CD4-positive, alpha-beta T cell treated with Interferon alpha-2 for 1 hour (primary cell): ENCODE data around the gene RAB8A.
A peak's percentile ranks its signal among the peaks of the same experiment; 100 is the strongest.
"Not testable (repeated sequence)": the region's sequence is repeated elsewhere in the genome, so short reads cannot be mapped to it uniquely, and the experiment has no call there.

Experiments used
- DNase-seq, 2 donors: peaks; one replicate each; pipeline ENCODE4 v3.0.0-alpha.2; 2020 to 2022

The RAB8A gene

DNA sequence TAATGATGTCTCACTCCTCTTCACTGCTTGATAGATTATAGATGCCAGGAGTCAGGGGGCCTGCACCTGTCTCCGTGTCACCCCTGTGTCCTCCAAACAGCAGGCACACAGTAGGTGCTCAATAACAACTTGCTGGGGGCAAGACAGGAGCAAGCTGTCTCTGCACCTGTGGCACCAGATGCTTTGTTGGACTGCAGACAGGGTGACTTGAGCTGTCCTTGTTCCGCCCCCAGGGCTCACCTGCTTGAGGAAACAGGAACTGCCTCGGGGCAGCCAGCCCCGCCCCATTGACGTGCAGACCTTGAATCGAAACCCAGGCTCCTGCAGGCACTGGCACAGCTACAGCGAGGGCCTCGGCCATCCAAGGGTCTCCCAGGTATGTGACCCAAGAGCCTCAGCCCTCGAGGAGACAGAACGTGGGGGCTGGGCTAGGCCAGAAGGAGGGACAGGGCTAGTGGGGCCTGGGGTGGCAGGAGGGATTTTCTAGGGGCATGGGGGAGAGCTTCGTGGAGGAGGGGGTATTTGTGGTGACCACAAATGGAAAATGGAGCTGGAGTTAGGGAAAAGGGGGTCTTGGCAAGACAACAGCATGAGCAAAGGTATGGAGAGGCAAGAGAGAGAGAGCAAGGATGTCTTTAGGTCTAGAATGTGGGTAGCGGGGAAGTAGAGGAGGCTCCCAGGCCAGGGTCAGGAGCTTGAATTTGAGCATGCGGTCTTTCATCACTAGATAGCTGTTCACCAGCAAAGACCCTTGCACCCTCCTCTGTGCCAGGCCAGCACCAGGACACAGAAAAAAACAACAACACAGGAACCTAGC lies 31.9 kb downstream of the RAB8A start, which contains the start of gene HSH2D:
Gene HSH2D (plus strand): TSS at position 287 of the 817 bp plus-strand sequence. CDS start 5,066 bp downstream, outside the sequence.
- DNase-seq, result peak; percentile 96 to 98

DNA sequence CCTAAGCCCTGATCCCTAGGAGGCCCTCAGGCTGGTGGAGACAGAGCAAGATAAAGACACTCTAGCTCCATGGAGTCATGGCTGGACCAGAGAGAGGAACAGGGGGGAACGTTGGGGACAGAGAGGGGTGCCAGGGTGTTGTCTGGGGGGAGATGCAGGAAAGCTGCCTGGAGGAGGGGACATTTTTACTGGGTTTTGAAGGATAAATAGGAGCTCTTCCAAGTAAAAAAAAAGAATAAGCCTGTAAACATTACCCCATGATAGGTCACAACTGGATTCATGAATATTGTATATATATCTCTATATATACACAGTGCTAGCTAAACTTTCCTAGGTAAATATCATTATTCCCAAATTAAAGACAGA lies 32.5 kb downstream of the RAB8A start:
- DNase-seq, result no peak

DNA sequence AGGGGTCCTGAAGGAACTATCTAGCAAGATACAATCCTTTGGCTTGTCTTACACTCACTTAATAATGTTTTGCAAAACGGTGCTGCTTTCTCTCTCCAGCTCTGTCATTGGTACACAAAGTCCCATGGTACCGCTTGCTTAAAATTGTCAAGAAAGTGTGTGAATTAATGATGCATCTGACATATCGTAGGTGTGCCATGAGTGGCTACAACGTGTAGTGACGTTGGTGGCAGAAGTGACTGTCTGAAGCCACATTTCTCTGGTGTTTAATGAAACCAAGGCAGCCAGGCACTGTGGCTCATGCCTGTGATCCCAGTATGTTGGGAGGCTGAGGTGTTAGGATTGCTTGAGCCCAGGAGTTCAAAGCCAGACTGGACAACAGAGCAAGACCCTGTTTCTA lies 34.4 kb downstream of the RAB8A start:
- no peak for DNase-seq

DNA sequence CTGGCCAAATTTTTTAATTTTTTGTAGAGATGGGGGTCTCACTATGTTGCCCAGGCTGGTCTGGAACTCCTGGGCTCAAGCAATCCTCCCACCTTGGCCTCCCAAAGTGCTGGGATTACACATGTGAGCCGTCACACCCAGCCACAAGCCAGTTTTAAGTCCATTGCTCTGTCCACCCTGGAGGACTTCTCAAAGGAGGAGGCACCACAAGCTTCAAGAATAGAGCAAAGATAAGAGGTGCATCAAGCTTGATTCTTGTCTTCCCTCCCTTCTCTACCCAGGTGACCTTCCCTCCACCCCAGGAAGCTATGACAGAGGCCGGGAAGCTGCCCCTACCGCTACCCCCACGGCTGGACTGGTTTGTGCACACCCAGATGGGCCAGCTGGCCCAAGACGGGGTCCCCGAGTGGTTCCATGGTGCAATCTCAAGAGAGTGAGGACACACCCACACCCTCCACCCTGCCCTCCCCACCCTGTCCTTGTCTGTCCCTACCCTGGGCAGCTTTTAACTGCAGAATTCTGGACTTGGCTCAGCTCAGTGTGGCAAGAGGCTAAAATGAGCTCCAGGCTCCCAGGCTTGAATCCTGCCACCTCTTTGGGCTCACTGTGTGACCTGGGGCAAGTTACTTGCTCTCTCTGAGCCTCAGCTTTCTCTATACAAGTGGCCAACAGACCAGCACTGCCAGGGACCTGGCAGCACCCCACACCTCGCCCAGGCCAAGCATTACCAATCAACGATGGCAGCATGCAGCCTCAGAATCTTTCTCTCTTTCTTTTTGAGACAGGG lies 36.9 kb downstream of the RAB8A start:
- no peak for DNase-seq

DNA sequence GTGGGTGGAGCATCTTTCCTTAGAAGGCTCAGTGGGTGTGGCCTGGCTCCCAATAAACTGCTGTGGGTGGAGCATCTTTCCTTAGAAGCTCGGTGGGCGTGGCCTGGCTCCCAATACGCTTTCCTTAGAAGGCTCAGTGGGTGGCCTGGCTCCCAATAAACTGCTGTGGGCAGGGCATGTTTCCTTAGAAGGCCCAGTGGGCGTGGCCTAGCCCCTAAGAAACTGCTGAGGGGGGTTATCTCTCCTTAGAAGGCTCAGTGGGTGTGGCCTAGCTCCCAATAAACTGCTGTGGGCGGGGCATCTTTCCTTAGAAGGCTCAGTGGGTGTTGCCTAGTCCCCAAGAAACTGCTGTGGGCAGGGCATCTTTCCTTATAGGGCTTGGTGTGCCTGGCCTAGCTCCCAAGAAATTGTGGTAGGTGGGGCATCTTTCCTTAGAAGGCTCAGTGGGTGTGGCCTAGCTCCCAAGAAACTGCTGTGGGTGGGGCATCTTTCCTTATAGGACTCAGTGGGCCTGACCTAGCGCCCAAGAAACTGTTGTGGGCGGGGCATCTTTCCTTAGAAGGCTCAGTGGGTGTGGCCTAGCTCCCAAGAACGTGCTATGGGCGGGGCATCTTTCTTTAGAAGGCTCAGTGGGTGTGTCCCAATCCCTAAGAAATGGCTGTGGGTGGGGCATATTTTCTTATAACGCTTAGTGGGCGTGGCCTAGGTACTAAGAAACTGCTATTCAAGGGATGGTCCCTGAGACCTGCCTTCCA lies 42.1 kb downstream of the RAB8A start:
- DNase-seq, result no peak

DNA sequence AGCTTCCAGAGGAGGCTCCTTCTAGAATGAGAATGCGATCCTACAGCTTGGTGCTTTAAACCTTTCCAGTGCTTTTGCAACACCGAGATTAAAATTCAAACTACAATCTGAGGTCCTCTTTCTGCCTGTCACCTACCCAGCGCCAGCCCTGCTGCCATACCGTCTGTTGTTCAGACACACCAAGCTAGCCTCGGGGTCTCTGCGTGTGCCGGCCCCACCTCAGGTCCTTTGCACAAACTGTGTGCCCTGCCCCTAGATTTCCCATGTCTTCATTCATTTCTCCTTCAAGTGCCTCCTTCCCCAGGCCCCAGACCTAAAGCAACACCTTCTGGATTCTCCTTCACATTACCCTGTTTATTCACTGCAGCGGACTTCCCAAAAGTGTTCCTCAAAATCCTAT lies 42.9 kb downstream of the RAB8A start:
- no peak for DNase-seq

DNA sequence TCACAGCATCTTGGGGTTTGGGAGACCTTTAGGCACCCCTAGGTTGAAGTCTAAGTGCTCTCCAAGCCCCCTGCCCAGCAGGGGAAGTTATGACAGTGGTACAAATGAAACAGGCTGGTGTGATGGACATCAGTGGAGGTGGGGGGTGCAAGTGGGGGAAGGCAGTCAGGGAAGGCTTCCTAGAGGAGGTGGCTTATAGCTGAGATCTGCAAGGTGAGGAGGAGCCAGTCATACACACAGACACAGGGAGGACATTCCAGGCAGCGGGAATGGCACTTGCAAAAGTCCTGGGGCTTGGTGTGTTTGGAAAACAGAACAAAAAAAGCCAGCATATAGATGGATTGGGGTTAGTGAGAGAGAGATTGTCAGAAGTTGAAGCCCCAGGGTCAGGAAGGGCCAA lies 43.4 kb downstream of the RAB8A start:
- no peak for DNase-seq

DNA sequence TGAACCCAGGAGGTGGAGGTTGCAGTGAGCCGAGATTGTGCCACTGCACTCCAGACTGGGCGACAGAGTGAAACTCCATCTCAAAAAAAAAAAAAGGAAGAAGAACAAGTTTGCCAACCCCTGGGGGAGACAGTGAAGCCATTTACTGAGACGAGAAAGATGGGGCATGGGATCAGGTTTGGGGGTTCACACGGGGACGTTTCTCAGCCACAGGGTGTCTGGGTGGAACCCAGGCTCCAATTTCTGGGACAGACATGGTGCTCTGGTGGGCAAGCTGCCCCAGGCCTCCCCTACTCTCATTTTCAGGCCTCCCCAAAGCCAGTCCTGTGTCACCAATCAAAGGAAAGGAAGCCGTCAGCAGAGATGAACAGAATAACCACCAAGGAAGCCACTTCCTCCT lies 45.2 kb downstream of the RAB8A start:
- DNase-seq, result no peak

DNA sequence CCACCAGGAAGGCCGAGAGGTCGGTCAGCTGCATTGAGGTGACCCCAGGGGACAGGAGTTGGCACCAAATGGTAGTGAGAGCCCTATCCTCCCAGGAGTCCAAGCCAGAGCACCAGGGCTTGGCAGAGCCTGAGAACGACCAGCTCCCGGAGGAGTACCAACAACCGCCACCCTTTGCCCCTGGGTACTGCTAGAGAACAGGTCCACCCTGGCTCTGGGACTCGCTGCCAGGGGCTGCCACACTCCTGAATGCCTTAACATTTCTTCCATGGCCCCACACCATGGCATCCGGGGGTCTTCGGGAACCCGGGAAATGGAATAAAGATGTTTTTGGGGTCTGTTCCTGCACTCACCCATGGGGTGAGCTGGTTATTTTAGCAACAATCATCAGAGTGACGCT lies 45.9 kb downstream of the RAB8A start:
- no peak for DNase-seq

DNA sequence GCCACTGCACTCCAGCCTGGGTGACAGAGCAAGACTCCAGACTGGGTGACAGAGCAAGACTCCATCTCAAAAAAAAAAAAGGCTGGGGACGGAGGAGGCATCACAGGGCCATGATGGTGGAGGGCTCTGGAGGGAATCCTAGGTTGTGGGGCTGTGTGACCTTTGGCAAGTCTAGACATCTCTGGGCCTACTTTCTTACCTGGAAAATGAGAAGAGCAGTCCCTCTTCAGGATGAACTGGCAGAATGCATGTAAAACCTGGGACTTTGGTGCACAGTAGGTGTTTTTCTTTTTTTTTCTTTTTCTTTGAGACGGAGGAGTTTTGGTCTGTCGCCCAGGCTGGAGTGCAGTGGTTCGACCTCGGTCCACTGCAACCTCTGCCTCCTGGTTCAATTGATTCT lies 48.0 kb downstream of the RAB8A start:
- no peak for DNase-seq

DNA sequence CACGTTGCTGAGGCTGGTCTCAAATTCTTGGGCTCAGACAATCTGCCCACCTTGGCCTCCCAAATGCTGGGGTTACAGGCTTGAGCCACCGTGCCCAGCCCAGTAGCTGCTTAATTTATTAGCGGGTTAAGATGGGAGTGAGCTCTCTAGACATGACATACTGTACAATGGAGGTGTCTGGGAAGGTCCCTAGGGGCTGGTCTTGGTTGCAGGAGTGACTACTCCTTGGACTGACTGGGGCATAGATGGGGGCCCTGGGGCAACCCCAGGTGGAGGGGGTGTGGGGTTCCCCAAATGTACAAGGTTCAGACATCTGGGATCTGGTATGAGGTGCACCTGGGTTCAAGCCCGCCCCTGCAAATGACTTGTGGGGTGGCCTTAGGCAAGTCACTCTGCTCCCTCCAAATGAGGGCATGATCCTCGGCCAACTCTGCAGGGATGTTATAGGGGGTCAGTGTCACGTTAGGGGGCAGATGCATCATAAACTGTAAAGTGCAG lies 48.8 kb downstream of the RAB8A start:
- DNase-seq, result no peak

DNA sequence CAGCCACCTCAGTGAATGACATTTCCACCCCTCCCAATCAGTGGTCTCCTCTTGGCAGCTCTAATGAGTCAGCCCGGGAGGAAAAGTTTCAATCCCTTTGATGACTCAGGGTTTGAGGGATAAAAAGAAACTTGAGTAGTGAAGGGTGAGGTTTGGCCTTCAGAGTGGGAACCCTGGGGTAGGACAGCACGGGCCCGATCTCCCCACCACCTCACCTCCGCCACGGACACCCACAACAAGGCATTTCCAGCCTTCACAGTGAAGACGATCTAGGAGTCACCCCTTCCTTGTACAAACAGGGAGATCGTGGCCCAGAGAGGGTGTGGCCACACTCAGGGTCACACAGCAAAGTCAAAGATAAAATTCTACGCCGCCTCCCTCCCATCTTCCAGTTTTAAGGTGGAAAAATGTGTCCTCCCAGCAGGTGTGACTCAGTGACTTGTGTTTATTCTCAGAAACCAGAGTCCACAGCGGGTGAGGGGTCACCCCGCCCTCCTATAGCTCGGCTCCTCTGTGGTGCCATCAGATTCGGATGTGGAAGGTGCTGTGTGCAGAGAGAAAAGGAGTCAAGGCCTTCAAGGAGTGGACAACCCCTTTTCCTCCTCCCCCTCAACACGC lies 49.4 kb downstream of the RAB8A start:
- no peak for DNase-seq

DNA sequence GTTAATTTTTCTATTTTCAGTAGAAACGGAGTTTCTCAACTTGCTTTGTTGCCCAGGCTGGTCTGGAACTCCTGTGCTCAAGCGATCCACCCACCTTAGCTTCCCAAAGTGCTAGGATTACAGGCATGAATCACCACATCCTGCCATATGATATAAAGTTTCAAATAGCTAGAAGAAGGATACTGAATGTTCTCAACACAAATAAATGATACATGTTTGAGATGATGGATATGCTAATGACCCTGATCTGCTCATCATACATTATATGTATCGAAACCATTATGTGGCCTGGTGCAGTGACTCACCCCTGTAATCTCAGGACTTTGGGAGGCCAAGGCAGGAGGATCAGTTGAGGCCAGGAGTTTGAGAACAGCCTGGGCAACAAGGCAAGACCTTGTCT lies 50.2 kb downstream of the RAB8A start:
- DNase-seq, result no peak

DNA sequence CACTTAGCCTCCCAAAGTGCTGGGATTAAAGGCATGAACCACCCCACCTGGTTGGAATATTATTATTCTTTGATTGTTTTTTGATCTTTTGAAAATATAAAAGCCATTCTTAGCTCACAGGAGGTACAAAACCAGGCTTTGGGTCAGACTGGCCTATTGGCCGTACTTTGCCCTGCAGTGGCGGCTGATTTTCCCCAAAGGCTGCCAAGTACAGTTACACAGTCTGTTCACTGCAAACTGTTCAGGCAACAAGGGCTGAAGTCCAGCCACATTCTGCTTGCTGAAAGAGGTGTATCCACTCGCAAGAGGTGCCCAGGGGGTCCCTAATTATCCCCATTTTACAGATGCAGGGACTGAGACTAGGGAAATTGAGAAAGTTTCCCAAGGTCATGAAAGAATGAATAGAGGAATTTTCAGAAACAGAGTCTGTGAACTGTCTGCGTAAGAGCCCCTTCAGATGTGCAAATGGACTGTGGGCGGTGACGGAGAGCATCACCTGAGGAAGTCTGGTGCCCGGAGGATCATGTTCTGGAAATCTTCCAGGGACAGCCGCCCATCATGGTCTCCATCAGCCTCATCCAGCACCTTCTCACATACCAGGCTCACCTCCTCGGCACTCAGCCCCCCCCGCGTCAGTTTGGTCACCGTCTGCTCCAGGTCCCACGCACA lies 52.7 kb downstream of the RAB8A start:
- no peak for DNase-seq

DNA sequence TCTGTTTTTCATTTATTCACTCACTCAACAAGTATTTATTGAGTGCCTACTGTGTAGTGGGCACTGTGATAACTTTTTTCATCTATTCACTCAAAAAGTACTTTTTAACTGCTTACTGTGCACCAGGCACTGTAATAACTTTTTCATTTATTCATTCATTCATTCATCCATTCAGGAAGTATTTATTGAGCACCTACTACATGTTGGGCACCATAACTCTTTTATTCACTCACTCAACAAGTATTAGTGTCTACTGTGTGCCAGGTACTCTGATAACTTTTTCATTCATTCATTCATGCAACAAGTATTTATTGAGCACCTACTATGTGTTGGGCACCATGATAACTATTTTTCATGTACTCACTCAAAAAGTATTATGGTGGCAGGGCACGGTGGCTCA lies 54.7 kb downstream of the RAB8A start:
- DNase-seq, result no peak

DNA sequence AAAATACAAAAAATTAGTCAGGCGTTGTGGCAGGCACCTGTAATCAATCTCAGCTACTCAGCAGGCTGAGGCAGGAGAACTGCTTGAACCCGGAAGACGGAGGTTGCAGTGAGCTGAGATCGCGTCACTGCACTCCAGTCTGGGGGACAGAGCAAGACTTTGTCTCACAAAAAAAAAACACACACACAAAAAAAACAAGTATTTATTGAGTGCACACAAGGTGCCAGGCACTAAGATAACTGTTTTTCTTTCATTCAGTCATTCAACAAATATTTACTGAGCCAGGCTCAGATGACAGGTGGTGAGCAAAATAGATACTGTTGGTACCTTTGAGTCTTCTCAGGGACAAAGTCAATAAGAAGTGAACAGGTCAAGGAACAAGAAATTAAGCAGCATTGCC lies 55.4 kb downstream of the RAB8A start:
- DNase-seq, result no peak

DNA sequence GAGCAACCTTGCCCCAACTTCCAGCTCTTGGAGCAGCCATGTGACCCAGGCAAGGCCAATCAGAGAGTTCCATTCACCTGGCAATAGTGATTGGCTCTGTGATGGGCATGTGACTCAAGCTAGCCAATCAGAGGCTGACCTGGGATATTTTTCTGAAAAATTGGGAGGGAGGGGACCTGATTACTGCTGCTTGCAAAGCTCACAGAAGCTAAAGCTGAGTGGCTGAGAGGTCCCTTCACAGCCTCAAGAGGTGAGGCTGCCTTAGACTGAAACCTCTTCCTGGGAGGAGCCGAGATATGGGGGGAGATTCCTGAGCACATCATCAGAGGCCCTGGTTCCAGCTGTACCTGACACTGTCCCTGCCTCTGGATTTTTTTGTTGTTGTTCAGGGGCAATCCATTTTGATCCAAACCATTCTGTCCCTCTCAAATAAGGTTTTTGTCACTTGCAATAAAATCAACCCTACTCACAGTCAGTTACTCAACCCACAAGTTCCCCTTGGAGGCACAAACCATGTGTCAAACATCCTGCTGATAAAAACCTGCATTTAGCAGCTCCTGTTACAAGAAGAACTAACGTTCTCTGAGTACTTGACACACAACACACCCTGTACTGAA lies 56.9 kb downstream of the RAB8A start:
- peak; percentile 25 to 40 for DNase-seq

DNA sequence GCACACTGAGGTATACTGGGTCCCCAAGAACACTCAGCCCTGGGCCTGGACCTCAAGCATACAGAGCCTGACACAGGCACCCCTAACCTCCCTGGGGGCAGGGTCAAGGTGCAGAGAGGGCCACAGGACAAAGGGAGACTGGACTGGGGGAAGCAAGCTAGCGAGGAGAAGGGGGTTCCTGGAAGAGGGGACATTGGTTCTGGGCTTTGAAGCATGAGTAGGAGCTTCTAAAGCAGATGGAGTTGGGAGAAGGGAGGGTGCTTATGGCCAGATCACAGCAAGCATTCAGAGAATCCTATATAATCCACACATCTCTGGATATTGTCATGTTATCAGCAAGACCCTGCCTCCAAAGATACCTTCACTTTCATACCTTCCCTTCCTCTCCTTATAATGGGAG lies 58.4 kb downstream of the RAB8A start:
- DNase-seq, result no peak

DNA sequence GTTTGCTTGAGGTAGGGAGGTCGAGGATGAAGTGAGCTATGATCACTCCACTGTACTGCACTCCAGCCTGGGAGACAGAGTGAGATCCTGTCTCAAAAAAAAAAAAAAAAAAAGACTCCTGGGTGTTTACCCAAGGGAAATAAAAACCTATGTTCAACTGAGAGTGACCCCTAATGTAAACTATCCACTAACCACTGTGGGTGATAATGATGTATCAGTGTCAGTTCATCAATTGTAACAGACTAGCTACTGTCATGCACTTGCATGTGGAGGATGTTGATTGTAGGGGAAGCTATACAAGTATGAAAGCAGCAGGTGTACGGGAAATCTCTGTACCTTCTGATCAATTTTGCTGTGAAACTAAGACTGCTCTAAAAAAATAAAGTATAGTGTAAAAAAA lies 64.3 kb downstream of the RAB8A start:
- DNase-seq, result no peak

DNA sequence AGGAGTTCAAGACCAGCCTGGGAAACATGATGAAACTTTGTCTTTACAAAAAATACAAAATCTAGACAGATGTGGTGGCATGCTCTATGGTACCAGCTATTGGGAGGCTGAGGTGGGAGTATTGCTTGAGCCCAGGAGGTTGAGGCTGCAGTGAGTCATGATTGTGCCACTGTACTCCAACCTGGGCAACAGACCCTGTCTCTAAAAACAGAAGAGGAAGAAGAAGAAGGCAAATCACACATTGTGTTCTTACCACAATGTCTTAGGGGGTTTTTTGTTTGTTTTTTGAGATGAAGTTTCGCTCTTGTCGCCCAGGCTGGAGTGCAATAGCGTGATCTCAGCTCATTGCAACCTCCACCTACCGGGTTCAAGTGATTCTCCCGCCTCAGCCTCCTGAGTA lies 67.2 kb downstream of the RAB8A start:
- DNase-seq, result not testable (repeated sequence)

DNA sequence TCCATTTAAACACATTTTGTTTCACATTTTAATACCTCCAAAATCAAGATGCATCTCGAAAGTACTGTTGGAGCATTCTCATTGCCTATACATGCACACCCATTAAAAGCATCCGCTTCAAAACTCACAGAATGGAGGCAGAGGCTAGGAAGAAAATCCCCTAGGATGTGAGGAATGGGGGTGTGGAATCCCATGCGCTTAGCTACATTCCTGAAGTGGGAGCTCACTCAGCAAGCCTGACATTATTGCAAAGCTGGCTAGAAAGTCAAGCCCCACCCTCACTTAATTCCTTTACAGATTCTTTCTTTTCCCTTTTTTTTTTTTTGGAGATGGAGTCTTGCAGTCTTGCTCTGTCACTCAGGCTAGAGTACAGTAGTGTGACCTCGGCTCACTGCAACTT lies 68.9 kb downstream of the RAB8A start:
- no peak for DNase-seq
